Parathyroid adenoma (tissue), 2 donors: ENCODE measurements around the gene DUSP16.

Experiments
- H2AFZ ChIP-seq: fragments of 300-600 bp; sonication (generic); one replicate; pipeline ENCODE4 v1.7.0; 2017; ENCODE audit warnings: antibody characterized with exemption, mild to moderate bottlenecking
- H3K27ac ChIP-seq: fragments of 300-600 bp; sonication (generic); one replicate; pipeline ENCODE4 v1.7.0; 2017
- H3K27me3 ChIP-seq: fragments of 300-600 bp; sonication (generic); one replicate; pipeline ENCODE4 v1.7.0; 2017; ENCODE audit warnings: low read length; ENCODE audit not compliant: control insufficient read depth, insufficient read depth
- H3K36me3 ChIP-seq: fragments of 300-600 bp; sonication (generic); one replicate; pipeline ENCODE4 v1.7.0; 2017; ENCODE audit warnings: low read length; ENCODE audit not compliant: control insufficient read depth, insufficient read depth
- H3K4me1 ChIP-seq: fragments of 300-600 bp; sonication (generic); one replicate; pipeline ENCODE4 v1.7.0; 2017; ENCODE audit warnings: control low read depth
- H3K4me2 ChIP-seq: fragments of 300-600 bp; sonication (generic); one replicate; pipeline ENCODE4 v1.7.0; 2017; ENCODE audit warnings: low read length
- H3K4me3 ChIP-seq: fragments of 300-600 bp; sonication (generic); one replicate; pipeline ENCODE4 v1.7.0; 2017; ENCODE audit warnings: low read depth, low read length
- H3K79me2 ChIP-seq: fragments of 300-600 bp; sonication (generic); one replicate; pipeline ENCODE4 v1.7.0; 2017; ENCODE audit warnings: control low read depth
- H3K9ac ChIP-seq: fragments of 300-600 bp; sonication (generic); one replicate; pipeline ENCODE4 v1.7.0; 2017; ENCODE audit warnings: mild to moderate bottlenecking
- H3K9me3 ChIP-seq: fragments of 300-600 bp; sonication (generic); one replicate; pipeline ENCODE4 v1.7.0; 2017; ENCODE audit warnings: low read length; ENCODE audit not compliant: control insufficient read depth
- CTCF ChIP-seq: fragments of 300-600 bp; sonication (generic); IDR thresholded peaks from one replicate; pipeline ENCODE4 v1.7.0; 2017; ENCODE audit warnings: antibody characterized with exemption, mild to moderate bottlenecking
- donor health status: primary hyperparathyroidism.

Gene DUSP16

GRCh38 chr12:12558291-12558690, 4.4 kb downstream of the DUSP16 start:
- H3K4me3 ChIP-seq = no peak overlapping the region

GRCh38 chr12:12557733-12558132, 4.9 kb downstream of the DUSP16 start:
- H3K36me3 ChIP-seq = no peaks in the 10 kb centered on the region
- TF ChIP-seq CTCF = no peak
- no peaks in the 10 kb centered on the region for H3K27me3 ChIP-seq
- no peak overlapping the region for H3K4me2 ChIP-seq
- H3K27ac ChIP-seq = no peak overlapping the region
- H3K9ac ChIP-seq = no peak overlapping the region
- no peaks in the 10 kb centered on the region for H3K4me1 ChIP-seq
- no peaks in the 10 kb centered on the region for H3K9me3 ChIP-seq
- H2AFZ ChIP-seq = no peak overlapping the region
- H3K4me3 ChIP-seq = no peak overlapping the region
- peaks cover 29% of the 10 kb centered on the region for H3K79me2 ChIP-seq

More at GRCh38 chr12:12558291-12558690, 4.4 kb downstream of the DUSP16 start:
- no peak for TF ChIP-seq CTCF
- Histone ChIP-seq H3K4me2 (no peak overlapping the region), H3K9ac (no peak overlapping the region), H2AFZ (no peak overlapping the region), H3K4me1 (peaks cover 4% of the 10 kb centered on the region), H3K27me3 (no peaks in the 10 kb centered on the region), H3K9me3 (no peaks in the 10 kb centered on the region), H3K79me2 (peaks cover 29% of the 10 kb centered on the region), H3K27ac (no peak overlapping the region), H3K36me3 (no peaks in the 10 kb centered on the region)

DNA sequence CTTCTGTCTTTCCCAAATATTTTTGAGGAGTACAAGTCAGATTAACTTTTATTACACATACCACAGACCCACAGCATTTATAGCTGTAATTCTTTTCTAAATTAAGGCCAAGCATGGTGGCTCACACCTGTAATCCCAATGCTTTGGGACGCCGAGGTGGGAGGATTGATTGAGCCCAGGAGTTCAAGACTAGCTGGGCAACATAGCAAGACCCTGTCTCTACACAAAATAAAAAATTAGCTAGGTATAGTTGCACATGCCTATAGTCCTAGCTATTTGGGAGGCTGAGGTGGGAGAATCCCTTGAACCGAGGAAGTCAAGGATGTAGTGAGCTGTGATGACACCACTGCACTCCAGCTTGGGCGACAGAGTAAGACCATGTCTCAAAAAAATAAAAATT, 7.0 kb downstream of the DUSP16 start:
- no peaks in the 10 kb centered on the region for H3K27me3 ChIP-seq
- H3K9me3 ChIP-seq = no peaks in the 10 kb centered on the region
- no peaks in the 10 kb centered on the region for H3K36me3 ChIP-seq
- no peak overlapping the region for H3K4me2 ChIP-seq
- H3K79me2 ChIP-seq = peaks cover 32% of the 10 kb centered on the region
- H3K4me1 ChIP-seq = no peaks in the 10 kb centered on the region
- H3K9ac ChIP-seq = no peak overlapping the region
- H2AFZ ChIP-seq = no peak overlapping the region
- no peak overlapping the region for H3K4me3 ChIP-seq
- no peak overlapping the region for H3K27ac ChIP-seq
- TF ChIP-seq CTCF = no peak

GRCh38 chr12:12553208-12553785, 9.4 kb downstream of the DUSP16 start:
- Histone ChIP-seq H3K36me3 (no peaks in the 10 kb centered on the region), H2AFZ (no peak overlapping the region), H3K9ac (no peak overlapping the region), H3K27ac (no peak overlapping the region), H3K4me3 (no peak overlapping the region), H3K79me2 (peaks cover 24% of the 10 kb centered on the region), H3K4me1 (no peaks in the 10 kb centered on the region), H3K9me3 (no peaks in the 10 kb centered on the region), H3K4me2 (no peak overlapping the region), H3K27me3 (no peaks in the 10 kb centered on the region)
- no peak for TF ChIP-seq CTCF

DNA sequence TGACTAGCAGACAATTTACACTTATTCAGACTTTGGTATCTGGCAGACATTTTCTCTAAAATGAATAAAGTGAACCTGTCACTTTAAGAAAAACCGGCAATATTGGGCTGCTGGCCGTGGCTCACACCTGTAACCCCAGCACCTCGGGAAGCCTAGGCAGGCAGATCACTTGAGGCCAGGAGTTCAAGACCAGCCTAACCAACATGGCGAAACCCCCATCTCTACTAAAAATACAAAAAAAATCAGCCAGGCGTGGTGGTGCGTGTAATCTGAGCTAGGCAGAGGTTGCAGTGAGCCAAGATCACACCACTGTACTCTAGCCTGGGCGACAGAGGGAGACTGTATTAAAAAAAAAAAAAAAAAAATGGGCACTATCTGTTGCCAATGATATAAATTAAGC, 11.5 kb downstream of the DUSP16 start:
- peaks cover 11% of the 10 kb centered on the region for H3K79me2 ChIP-seq
- no peak overlapping the region for H3K4me2 ChIP-seq
- no peaks in the 10 kb centered on the region for H3K4me1 ChIP-seq
- no peaks in the 10 kb centered on the region for H3K9me3 ChIP-seq
- no peak overlapping the region for H3K4me3 ChIP-seq
- no peak overlapping the region for H3K27ac ChIP-seq
- no peaks in the 10 kb centered on the region for H3K27me3 ChIP-seq
- H3K36me3 ChIP-seq = no peaks in the 10 kb centered on the region
- no peak for TF ChIP-seq CTCF
- H2AFZ ChIP-seq = no peak overlapping the region
- no peak overlapping the region for H3K9ac ChIP-seq
